Myocyte (in vitro differentiated cells): Measurements from ENCODE around the gene MED9. TPM values are rescaled to one million over a fixed set of nuclear protein-coding genes. Genes with fewer than 3 reads are reported as not detected.
"Not testable (repeated sequence)": the region's sequence is repeated elsewhere in the genome, so short reads cannot be mapped to it uniquely, and the experiment has no call there.

Source experiments
- DNase-seq: peaks from one replicate; pipeline ENCODE4 v3.0.0-alpha.2; 2012; ENCODE audit warnings: low read depth
- total RNA-seq: library from RNA; depleted of rRNA; stranded (reverse); fragments of >200 nt; gene quantifications from 2 replicates; pipeline ENCODE4 v1.2.3, GENCODE V29; 2014

MED9 gene
- total RNA-seq, 1 donor from 2014 or later: 22.4 TPM

- not testable (repeated sequence) for DNase-seq
Observed at GRCh38 chr17:17454700-17455099, 22.1 kb upstream of the MED9 start.

- peak; percentile 84 for DNase-seq
Observed at GRCh38 chr17:17455173-17455572, 21.6 kb upstream of the MED9 start.

- no peak for DNase-seq
Observed at GRCh38 chr17:17456251-17456650, 20.5 kb upstream of the MED9 start.

DNA sequence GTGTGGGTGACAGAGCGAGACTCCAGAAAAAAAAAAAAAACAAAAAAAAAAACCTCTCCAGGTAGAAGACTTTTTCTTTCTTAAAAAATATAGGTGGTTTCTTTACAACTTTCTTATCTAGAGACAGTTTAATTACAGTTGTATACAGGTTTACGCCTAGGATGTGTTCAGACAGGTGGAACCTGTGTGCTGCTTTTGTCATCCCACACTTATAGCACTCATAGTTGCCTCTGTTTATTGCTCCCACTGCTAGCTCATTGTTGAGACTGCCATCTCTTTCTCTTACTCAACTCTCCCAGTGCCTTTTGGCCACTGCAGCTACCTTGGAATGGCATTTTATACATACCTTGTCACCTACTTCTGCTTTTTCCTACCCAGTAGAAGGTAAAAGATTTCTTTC is 19.1 kb upstream of the MED9 start:
- DNase-seq: no peak

DNA sequence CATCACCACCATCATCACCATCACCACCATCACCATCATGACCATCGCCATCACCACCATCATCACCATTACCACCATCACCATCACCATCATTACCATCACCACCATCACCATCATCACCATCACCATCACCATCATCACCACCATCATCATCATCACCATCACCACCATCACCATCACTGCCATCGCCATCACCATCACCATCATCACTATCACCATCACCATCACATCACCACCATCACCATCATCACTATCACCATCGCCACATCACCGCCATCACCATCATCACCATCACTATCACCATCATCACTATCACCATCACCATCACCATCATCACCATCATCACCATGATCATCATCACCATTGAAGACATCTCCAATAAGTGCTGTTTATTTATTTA is 16.8 kb upstream of the MED9 start:
- no peak for DNase-seq

DNA sequence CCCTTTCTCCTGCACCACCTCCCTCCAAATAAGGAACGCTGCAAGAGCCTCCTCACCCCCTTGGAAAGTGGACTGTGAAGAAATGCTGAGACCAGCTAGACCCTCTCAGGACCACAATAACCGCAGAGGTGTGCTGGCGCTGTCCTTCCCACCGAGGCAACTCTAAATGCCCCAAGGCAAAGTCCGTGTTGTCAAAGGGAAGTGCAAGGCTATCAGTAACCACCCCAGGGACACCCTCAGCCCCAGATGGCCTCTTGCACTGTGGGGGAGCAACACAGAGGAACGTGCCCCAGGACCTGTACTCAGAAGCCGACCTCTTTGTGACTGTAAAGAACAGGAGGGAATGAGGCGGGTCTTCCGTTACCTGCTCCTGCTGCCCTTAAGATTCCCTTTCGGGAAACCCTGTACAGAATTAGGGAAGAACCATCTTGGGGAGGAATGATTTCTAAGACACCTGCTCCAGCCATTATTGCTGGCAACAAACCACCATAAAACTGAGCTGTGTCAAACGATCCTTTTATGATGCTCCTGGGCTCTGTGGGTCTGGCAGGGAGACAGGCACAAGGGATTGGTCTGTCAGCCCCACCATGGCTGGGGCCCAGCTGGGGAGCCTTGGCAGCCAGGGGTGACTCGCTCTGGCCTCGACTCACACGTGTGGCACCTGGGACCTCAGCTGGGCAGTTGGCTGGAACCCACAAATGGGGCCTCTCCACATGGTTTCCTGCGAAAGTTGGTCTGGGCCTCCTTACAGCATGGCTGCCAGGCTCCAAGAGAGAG is 14.6 kb upstream of the MED9 start:
- no peak for DNase-seq

- peak; percentile 76 for DNase-seq
Observed at GRCh38 chr17:17463821-17464220, 13.0 kb upstream of the MED9 start.

DNA sequence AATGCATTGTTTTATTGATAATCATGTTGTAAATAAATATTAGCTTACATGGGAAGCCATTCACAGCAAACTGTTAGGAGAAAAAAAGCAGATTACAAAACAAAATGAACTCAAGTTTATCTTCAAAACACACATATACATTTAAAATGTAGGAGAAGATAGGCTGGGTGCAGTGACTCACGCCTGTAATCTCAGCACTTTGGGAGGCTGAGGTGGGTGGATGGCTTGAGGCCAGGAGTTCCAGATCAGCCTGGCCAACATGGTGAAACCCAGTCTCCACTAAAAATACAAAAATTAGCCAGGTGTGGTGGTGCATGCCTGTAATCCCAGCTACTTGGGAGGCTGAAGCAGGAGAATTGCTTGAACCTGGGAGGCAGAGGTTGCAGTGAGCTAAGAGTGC is 10.9 kb upstream of the MED9 start:
- DNase-seq: not testable (repeated sequence)

DNA sequence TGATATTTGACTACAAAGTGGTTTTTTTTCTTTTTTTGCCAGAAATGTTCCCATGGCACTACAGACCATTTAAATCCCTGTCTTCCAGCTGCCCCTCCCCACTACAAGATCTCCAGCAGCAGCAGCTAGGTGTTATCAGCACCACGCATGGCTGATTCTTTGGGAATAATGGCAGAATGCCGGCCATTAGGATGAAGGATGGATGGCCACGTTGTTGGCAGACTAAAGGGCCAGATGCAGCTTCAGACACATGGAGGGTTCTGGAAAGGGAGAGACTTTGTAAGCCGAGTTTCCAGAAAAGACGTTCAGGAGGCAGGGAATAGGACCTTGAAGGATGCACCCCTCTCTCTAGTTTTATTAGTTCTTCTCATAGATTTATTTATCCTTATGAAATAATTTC is 10.3 kb upstream of the MED9 start:
- DNase-seq: peak; percentile 10

GRCh38 chr17:17467016-17467415 is 9.8 kb upstream of the MED9 start:
- DNase-seq: peak; percentile 85

GRCh38 chr17:17467720-17468119 is 9.1 kb upstream of the MED9 start:
- DNase-seq: peak; percentile 80

GRCh38 chr17:17468217-17469010 is 8.4 kb upstream of the MED9 start:
- DNase-seq: peak; percentile 41

- DNase-seq: no peak
Observed at GRCh38 chr17:17469358-17469757, 7.4 kb upstream of the MED9 start.

DNA sequence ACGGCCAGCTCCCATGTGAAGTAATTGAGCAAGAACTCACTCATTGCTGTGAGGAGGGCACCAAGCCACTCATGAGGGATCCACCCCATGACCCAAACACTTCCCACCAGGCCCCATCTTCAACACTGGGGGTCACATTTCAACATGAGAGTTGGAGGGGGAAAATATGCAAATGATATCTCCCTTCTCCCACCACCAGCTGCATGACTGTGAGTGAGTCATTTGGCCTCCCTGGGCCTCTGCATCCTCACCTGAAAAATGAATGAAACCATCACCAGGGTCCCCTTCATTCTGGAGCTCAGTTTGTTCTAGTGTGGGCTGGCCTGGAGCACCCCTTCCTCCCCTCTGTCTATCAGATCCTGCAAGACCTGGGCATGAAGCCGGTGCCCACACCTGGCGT is 6.8 kb upstream of the MED9 start:
- DNase-seq: no peak

- no peak for DNase-seq
Observed at GRCh38 chr17:17472333-17472920, 4.4 kb upstream of the MED9 start.

- DNase-seq: peak; percentile 29
Observed at GRCh38 chr17:17474341-17474740, 2.5 kb upstream of the MED9 start.

- no peak for DNase-seq
Observed at GRCh38 chr17:17479209-17479608, 2.4 kb downstream of the MED9 start.

DNA sequence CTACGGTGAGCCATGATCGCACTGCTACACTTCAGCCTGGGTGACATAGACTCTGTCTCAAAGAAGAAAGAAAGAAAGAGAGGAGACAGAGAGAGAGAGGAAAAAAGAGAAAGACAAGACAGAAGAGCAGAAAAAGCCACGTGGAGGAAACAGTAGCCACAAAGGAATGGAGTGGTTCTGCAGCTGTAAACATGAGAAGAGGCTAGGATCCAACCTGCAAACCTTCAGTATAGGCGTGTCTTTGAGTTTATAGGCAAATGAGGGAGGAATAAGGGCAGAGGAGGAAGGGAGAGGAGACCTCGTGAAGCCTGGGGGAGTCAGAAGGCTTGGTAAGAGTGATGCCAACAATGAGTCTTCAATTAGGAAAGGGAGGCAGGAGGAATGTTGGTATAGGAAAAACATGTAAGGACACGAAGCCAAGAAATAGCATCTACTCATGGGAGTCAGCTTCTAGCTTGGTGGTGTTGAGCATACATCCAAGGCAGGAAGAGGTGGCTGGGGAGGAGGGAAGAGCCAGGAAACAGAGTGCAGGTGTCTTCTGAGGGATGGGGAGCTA is 3.9 kb downstream of the MED9 start:
- DNase-seq: no peak

DNA sequence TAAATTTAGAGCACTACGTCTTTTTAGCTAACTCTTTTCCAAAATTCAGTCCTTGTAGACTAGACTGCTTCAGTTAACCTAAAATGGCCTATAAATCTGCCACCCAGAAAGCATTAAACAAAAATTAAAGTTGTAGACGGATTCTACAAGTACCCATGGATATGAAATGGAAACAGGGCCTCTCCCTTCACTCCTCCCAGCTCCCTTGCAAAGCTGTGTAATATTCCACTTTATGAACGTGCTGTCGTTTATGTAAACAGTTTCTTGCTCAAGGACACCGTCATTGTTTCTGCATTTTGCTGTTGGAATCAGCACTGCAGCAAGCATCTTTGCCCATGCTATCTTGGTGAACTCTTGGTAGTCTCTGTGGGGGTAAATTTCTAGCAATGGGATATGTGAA is 5.1 kb downstream of the MED9 start:
- no peak for DNase-seq

DNA sequence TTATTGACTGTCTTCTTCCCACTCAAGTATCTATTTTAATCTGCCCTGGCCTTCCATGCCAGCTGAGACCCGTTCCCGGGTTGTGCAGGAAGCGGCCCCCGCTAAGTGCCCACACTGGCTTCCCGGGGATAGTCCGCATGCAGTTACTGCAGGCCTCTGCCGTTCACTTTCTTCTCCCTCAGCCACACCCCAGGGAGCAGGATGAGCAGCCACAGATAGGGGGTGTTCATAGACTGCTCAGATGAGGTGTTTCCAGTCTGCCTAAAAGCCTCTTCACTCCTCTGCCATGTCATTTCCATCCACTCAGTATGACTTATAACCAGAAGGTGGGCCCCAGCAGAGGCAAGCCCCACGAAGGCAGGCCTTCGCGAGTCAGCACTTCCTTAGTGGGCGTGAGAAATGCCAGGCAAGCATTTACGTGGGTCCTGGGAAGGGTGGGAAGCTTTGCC is 7.7 kb downstream of the MED9 start:
- DNase-seq: peak; percentile 14

- no peak for DNase-seq
Observed at GRCh38 chr17:17485420-17485819, 8.6 kb downstream of the MED9 start.

DNA sequence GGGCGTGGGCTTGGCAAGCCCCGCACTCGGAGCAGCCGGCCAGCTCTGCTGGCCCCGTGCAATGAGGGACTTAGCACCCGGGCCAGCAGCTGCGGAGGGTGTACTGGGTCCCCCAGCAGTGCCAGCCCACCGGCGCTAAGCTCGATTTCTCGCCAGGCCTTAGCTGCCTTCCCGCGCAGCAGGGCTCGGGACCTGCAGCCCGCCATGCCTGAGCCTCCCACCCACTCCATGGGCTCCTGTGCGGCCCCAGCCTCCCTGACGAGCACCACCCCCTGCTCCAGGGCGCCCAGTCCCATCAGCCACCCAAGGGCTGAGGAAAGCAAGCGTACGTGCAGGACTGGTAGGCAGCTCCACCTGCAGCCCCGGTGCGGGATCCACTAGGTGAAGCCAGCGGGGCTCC is 9.6 kb downstream of the MED9 start:
- not testable (repeated sequence) for DNase-seq
